K562 (cell line): ENCODE data around the gene ABHD12. TPM values are rescaled to one million over a fixed set of nuclear protein-coding genes. Genes with fewer than 3 reads are reported as not detected.

ENCODE experiments used
- ATAC-seq: fragments of 200-7000 bp; cut with Tn5 transposase; 3 replicates; pipeline ENCODE4 v1.9.1; 2020; ENCODE audit warnings: moderate library complexity
- BruUV-seq: library from RNA; stranded (reverse); fragments of 400-500 nt; replicated peaks from 2 replicates; lab custom pipeline; 2021; lab: Mats Ljungman, UMichigan
- CTCF ChIA-PET: fragments of 300-600 bp; formaldehyde crosslinking; extraction: SDS; loops from one replicate; lab custom pipeline; 2021; ENCODE audit warnings: low intra/inter-chr PET ratio; lab: Yijun Ruan, JAX
- POLR2A ChIA-PET: fragments of 300-600, 350-650 bp; sonication (Branson Sonifier 250); formaldehyde crosslinking; extraction: SDS; loops from one replicate; lab custom pipeline; 2021; ENCODE audit warnings: antibody characterized with exemption, inconsistent platforms; lab: Yijun Ruan, JAX
- DNase-seq, 4 experiments: peaks; one replicate each; pipeline versions ENCODE4 v3.0.0 to v3.0.0-alpha.2; 2011 to 2018; ENCODE audit warnings: low spot score in 3 of 4, mixed read lengths in 3 of 4; ENCODE audit errors: extremely low read depth in 1 of 4
- FAIRE-seq: peaks from 2 replicates; lab custom pipeline; 2011; peaks lifted over from hg19 to GRCh38; lab: Jason Lieb, UNC
- H2AFZ ChIP-seq: 2 replicates; pipeline ENCODE4 v1.6.0; 2011; ENCODE audit warnings: low read depth, low read length, control low read depth, inconsistent platforms
- H3K27ac ChIP-seq: fragments of 200-600 bp; 3 replicates; pipeline ENCODE4 v1.8.0; 2011; ENCODE audit warnings: low read depth, mild to moderate bottlenecking, control low read depth, inconsistent platforms, low read length, moderate library complexity, mixed read lengths; ENCODE audit errors: extremely low read depth
- H3K27me3 ChIP-seq, 2 experiments: fragments of 300-600 bp in 1 of 2; 2 replicates in 1 of 2; 3 replicates in 1 of 2; pipeline versions ENCODE4 v1.6.0 to v1.8.0; 2011; ENCODE audit warnings: inconsistent platforms in 2 of 2, low read length in 2 of 2, mild to moderate bottlenecking in 1 of 2, mixed read lengths in 1 of 2, moderate library complexity in 1 of 2; ENCODE audit not compliant: control insufficient read depth in 2 of 2, insufficient read depth in 2 of 2
- H3K36me3 ChIP-seq: fragments of 300-600 bp; 3 replicates; pipeline ENCODE4 v1.8.0; 2011; ENCODE audit warnings: mild to moderate bottlenecking, low read length, inconsistent platforms; ENCODE audit not compliant: control insufficient read depth, insufficient read depth
- H3K4me1 ChIP-seq, 2 experiments: fragments of 200-600 bp in 1 of 2; replicated peaks in 1 of 2; 2 replicates in 1 of 2; 3 replicates in 1 of 2; pipeline versions ENCODE4 v1.5.1 to v1.8.0; 2011; ENCODE audit warnings: inconsistent platforms in 2 of 2, low read length in 2 of 2, mild to moderate bottlenecking in 1 of 2, mixed read lengths in 1 of 2, moderate library complexity in 1 of 2; ENCODE audit not compliant: control insufficient read depth in 2 of 2, insufficient read depth in 2 of 2
- H3K4me2 ChIP-seq: 2 replicates; pipeline ENCODE4 v1.6.1; 2011; ENCODE audit warnings: low read length, control low read depth, inconsistent platforms, mixed read lengths; ENCODE audit not compliant: insufficient read depth
- H3K4me3 ChIP-seq: fragments of 200-600 bp; sonication (generic), shearing (Covaris generic); 2 replicates; pipeline ENCODE4 v1.5.1; 2016; ENCODE audit warnings: control low read depth, inconsistent platforms
- H3K79me2 ChIP-seq: fragments of 200-600 bp; 3 replicates; pipeline ENCODE4 v1.8.0; 2011; ENCODE audit warnings: low read length, inconsistent platforms; ENCODE audit not compliant: control insufficient read depth, insufficient read depth
- H3K9ac ChIP-seq, 2 experiments: 2 replicates each; pipeline versions ENCODE4 v1.6.0 to v1.6.1; 2011; ENCODE audit warnings: low read depth in 2 of 2, low read length in 2 of 2, control low read depth in 1 of 2, inconsistent platforms in 1 of 2, mild to moderate bottlenecking in 1 of 2, mixed read lengths in 1 of 2; ENCODE audit not compliant: insufficient read depth in 1 of 2
- H3K9me1 ChIP-seq: one replicate; pipeline ENCODE4 v1.6.0; 2011; ENCODE audit warnings: inconsistent platforms, mild to moderate bottlenecking, low read length, moderate library complexity; ENCODE audit not compliant: control insufficient read depth, insufficient read depth
- H3K9me3 ChIP-seq: replicated peaks from 2 replicates; pipeline ENCODE4 v1.5.1; 2011; ENCODE audit warnings: low read depth, low read length, inconsistent platforms; ENCODE audit not compliant: control insufficient read depth, insufficient read depth
- H4K20me1 ChIP-seq: replicated peaks from 2 replicates; pipeline ENCODE4 v1.6.1; 2011; ENCODE audit warnings: low read length, inconsistent platforms, mixed read lengths; ENCODE audit not compliant: control insufficient read depth, insufficient read depth
- CBX3 ChIP-seq, 2 experiments: IDR thresholded peaks; 1 replicate in 1 of 2; 2 replicates in 1 of 2; pipeline ENCODE4 v1.6.1; 2012; ENCODE audit warnings: inconsistent platforms in 2 of 2, low read length in 2 of 2, borderline replicate concordance in 1 of 2, control low read depth in 1 of 2
- CHD2 ChIP-seq: IDR thresholded peaks from 2 replicates; pipeline ENCODE4 v1.6.1; 2011; ENCODE audit warnings: low read depth, low read length
- DMBX1 ChIP-seq: fragments of 250-450 bp; sonication (Bioruptor Pico); IDR thresholded peaks from 2 replicates; pipeline ENCODE4 v1.8.0; 2022; ENCODE audit warnings: inconsistent platforms, mild to moderate bottlenecking, moderate library complexity, borderline replicate concordance
- E2F3 ChIP-seq: fragments of 250-450 bp; sonication (Bioruptor Pico); IDR thresholded peaks from 2 replicates; pipeline ENCODE4 v1.4.0; 2020; ENCODE audit warnings: mild to moderate bottlenecking
- ELK1 ChIP-seq: sonication (generic); formaldehyde crosslinking; IDR thresholded peaks from 2 replicates; pipeline ENCODE4 v1.8.1; 2022; ENCODE audit warnings: missing genetic modification reagents
- FOXM1 ChIP-seq, 2 experiments: fragments of 450-650 bp in 1 of 2; sonication (generic) in 1 of 2; formaldehyde crosslinking in 1 of 2; IDR thresholded peaks; 2 replicates each; pipeline versions ENCODE4 v1.6.1 to v1.9.0; 2017 to 2022; ENCODE audit warnings: low read depth in 2 of 2, mild to moderate bottlenecking in 2 of 2, missing genetic modification reagents in 1 of 2, moderate library complexity in 1 of 2
- MCM7 ChIP-seq, 2 experiments: fragments of 450-650 bp; IDR thresholded peaks; 2 replicates each; pipeline ENCODE4 v1.6.1; 2016 to 2018
- NFE2L1 ChIP-seq: fragments of 450-650 bp; IDR thresholded peaks from 2 replicates; pipeline ENCODE4 v1.6.1; 2016; ENCODE audit warnings: missing genetic modification characterization, low read depth, mild to moderate bottlenecking, missing compliant biosample characterization, moderate library complexity, borderline replicate concordance
- NR1H2 ChIP-seq: sonication (generic); formaldehyde crosslinking; IDR thresholded peaks from 2 replicates; pipeline ENCODE4 v1.4.0; 2020; ENCODE audit warnings: mild to moderate bottlenecking, missing genetic modification reagents
- RFX1 ChIP-seq: fragments of 450-650 bp; IDR thresholded peaks from 2 replicates; pipeline ENCODE4 v1.6.1; 2016; ENCODE audit warnings: mild to moderate bottlenecking, moderate library complexity
- SAP30 ChIP-seq: fragments of 200-600 bp; sonication (generic); IDR thresholded peaks from 2 replicates; pipeline ENCODE4 v1.6.1; 2012; ENCODE audit warnings: borderline replicate concordance, low read depth, mild to moderate bottlenecking, moderate library complexity, low read length, control low read depth, inconsistent platforms; ENCODE audit not compliant: insufficient read depth, poor library complexity, severe bottlenecking
- WGBS: fragments of 100-300 bp; shearing (Covaris generic); methylation state at CpG from one replicate; pipeline ENCODE4 v1.1.6; 2016; ENCODE audit warnings: low coverage, mixed read lengths; ENCODE audit not compliant: insufficient coverage; ENCODE audit errors: missing lambda C conversion rate; 5-methylcytosine and 5-hydroxymethylcytosine counted together
- in situ Hi-C: fragments of 300-500 bp; cut with MboI; formaldehyde crosslinking; loops from 4 replicates; pipeline ENCODE4 v1.15.0; 2018; ENCODE audit warnings: inconsistent platforms, mixed read lengths
- intact Hi-C: fragments of 100-400 bp; cut with micrococcal nuclease; formaldehyde crosslinking; loops from 2 replicates; pipeline ENCODE4 v1.14.2; 2022
- polyA plus RNA-seq, 8 experiments: library from polyadenylated mRNA; depleted of rRNA in 4 of 8; stranded (reverse) in 5 of 8; unstranded in 3 of 8; fragments of >200 nt; fragmentation: Nextera tagmentation in 2 of 8; fragmentation: Illumina TruSeq in 1 of 8; extraction: Ambion mirVana in 2 of 8; extraction: Trizol in 1 of 8; gene quantifications; 2 replicates each; pipeline versions ENCODE4 v1.2.1 to v1.2.3, GENCODE V29; 2011 to 2014; ENCODE audit warnings: inconsistent platforms in 1 of 8, missing spikeins in 1 of 8
- total RNA-seq, 7 experiments: library from RNA; depleted of rRNA in 6 of 7; stranded (reverse); fragments of >200 nt in 6 of 7; fragmentation: Illumina TruSeq in 2 of 7; extraction: Trizol in 2 of 7; gene quantifications; 2 replicates each; pipeline versions ENCODE4 v1.2.1 to v1.2.3, GENCODE V29; 2011 to 2021; ENCODE audit warnings: low replicate concordance in 1 of 7
- TF ChIP-seq, protein P1 (sequence below): fragments of 450-650 bp; formaldehyde crosslinking; IDR thresholded peaks from 2 replicates; pipeline ENCODE4 v1.4.0; 2020; ENCODE audit warnings: mild to moderate bottlenecking, mixed read lengths
- TF ChIP-seq, protein P2 (sequence below): fragments of 250-450 bp; sonication (Bioruptor Pico); IDR thresholded peaks from 2 replicates; pipeline ENCODE4 v1.5.0; 2021; ENCODE audit warnings: mild to moderate bottlenecking, borderline replicate concordance
- TF ChIP-seq, protein P3 (sequence below), 3 experiments: IDR thresholded peaks in 2 of 3; conservative IDR thresholded peaks in 1 of 3; 2 replicates each; pipeline ENCODE4 v1.5.1; 2011 to 2012; ENCODE audit warnings: low read length in 3 of 3, mild to moderate bottlenecking in 3 of 3, control low read depth in 2 of 3, improper control_type of control experiment in 1 of 3, inconsistent platforms in 1 of 3, low read depth in 1 of 3, mixed read lengths in 1 of 3, moderate library complexity in 1 of 3; ENCODE audit not compliant: insufficient read depth in 2 of 3

Gene ABHD12
- total and polyA plus RNA-seq, 9 of the 15 experiments (the other 6 are each of a cell fraction or from before 2014, with no cell fraction given), result 0.65 to 15.6 (median 9.1) TPM

- Histone ChIP-seq H3K9ac (no peak overlapping the region), H3K4me3 (no peak overlapping the region)
- no peak for TF ChIP-seq SAP30
- TF ChIP-seq, protein P1, sequence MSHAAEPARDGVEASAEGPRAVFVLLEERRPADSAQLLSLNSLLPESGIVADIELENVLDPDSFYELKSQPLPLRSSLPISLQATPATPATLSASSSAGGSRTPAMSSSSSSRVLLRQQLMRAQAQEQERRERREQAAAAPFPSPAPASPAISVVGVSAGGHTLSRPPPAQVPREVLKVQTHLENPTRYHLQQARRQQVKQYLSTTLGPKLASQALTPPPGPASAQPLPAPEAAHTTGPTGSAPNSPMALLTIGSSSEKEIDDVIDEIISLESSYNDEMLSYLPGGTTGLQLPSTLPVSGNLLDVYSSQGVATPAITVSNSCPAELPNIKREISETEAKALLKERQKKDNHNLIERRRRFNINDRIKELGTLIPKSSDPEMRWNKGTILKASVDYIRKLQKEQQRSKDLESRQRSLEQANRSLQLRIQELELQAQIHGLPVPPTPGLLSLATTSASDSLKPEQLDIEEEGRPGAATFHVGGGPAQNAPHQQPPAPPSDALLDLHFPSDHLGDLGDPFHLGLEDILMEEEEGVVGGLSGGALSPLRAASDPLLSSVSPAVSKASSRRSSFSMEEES, result no peak
- TF ChIP-seq ELK1, result no peak
- TF ChIP-seq, protein P2, sequence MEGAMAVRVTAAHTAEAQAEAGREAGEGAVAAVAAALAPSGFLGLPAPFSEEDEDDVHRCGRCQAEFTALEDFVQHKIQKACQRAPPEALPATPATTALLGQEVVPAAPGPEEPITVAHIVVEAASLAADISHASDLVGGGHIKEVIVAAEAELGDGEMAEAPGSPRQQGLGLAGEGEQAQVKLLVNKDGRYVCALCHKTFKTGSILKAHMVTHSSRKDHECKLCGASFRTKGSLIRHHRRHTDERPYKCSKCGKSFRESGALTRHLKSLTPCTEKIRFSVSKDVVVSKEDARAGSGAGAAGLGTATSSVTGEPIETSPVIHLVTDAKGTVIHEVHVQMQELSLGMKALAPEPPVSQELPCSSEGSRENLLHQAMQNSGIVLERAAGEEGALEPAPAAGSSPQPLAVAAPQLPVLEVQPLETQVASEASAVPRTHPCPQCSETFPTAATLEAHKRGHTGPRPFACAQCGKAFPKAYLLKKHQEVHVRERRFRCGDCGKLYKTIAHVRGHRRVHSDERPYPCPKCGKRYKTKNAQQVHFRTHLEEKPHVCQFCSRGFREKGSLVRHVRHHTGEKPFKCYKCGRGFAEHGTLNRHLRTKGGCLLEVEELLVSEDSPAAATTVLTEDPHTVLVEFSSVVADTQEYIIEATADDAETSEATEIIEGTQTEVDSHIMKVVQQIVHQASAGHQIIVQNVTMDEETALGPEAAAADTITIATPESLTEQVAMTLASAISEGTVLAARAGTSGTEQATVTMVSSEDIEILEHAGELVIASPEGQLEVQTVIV (CRISPR knock-in tag), result no peak
- TF ChIP-seq, protein P3, sequence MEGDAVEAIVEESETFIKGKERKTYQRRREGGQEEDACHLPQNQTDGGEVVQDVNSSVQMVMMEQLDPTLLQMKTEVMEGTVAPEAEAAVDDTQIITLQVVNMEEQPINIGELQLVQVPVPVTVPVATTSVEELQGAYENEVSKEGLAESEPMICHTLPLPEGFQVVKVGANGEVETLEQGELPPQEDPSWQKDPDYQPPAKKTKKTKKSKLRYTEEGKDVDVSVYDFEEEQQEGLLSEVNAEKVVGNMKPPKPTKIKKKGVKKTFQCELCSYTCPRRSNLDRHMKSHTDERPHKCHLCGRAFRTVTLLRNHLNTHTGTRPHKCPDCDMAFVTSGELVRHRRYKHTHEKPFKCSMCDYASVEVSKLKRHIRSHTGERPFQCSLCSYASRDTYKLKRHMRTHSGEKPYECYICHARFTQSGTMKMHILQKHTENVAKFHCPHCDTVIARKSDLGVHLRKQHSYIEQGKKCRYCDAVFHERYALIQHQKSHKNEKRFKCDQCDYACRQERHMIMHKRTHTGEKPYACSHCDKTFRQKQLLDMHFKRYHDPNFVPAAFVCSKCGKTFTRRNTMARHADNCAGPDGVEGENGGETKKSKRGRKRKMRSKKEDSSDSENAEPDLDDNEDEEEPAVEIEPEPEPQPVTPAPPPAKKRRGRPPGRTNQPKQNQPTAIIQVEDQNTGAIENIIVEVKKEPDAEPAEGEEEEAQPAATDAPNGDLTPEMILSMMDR (IDR thresholded peaks at IDR 0.05 in 2 of 3, conservative IDR thresholded peaks at IDR 0.05 in 1 of 3; ENCODE audit: insufficient read depth in 2 of 3, low read depth in 1 of 3, low read length in 3 of 3), result no peak
- no peak for TF ChIP-seq NFE2L1
- no peak for TF ChIP-seq RFX1
- no peak for TF ChIP-seq MCM7 (IDR thresholded peaks at IDR 0.05)
- TF ChIP-seq DMBX1 (CRISPR knock-in tag), result no peak
- TF ChIP-seq E2F3 (CRISPR knock-in tag), result no peak
- TF ChIP-seq CBX3 (IDR thresholded peaks at IDR 0.05; ENCODE audit: borderline replicate concordance in 1 of 2, low read length in 2 of 2), result no peak
- TF ChIP-seq FOXM1 (IDR thresholded peaks at IDR 0.05; ENCODE audit: low read depth), result no peak
- TF ChIP-seq FOXM1 (CRISPR knock-in tag; IDR thresholded peaks at IDR 0.05; ENCODE audit: low read depth), result no peak
- no peak for TF ChIP-seq NR1H2 (CRISPR knock-in tag)
- no peak for TF ChIP-seq CHD2
- TF ChIP-seq, all 486 proteins: peak for 0
- Histone ChIP-seq H3K9me3 (no peaks in the 10 kb centered on the region), H3K79me2 (peaks cover 13% of the 10 kb centered on the region), H3K27me3 (no peaks in the 10 kb centered on the region), H3K4me1 (peaks cover 0 to 10% of the 10 kb centered on the region in 2 experiments; a peak in 3 of 5 replicates), H2AFZ (no peak overlapping the region), H4K20me1 (0 out of 2 replicates have a peak, but pooled peaks cover 3% of the 10 kb centered on the region), H3K27ac (no peak overlapping the region), H3K9me1 (no peaks in the 10 kb centered on the region), H3K36me3 (no peaks in the 10 kb centered on the region), H3K4me2 (no peak overlapping the region)
- intact Hi-C loops, result loop anchor here (10.0 kb wide), 1 partner anchor 399 kb away; the partner anchor contains the start of gene APMAP
- FAIRE-seq (no peak), DNase-seq (no peak), ATAC-seq (no peak)
- ChIA-PET POLR2A (interaction anchor here (2.8 kb wide), 1 partner anchor 13 kb away, joined by 13 read pairs; the partner anchor contains the start of gene GINS1), CTCF (no interaction called here)
- WGBS, result 39% methylated on average over 5 of the region's 5 CpGs
- BruUV-seq, result no TSS peak
- in situ Hi-C loops, result no loop called here
Observed at GRCh38 chr20:25394276-25394675, 3.6 kb upstream of the ABHD12 start.
